GM23248 (cell line): Measurements from ENCODE around the gene MGAT5. TPM values are rescaled to one million over a fixed set of nuclear protein-coding genes. Genes with fewer than 3 reads are reported as not detected.

Experiments used
- DNase-seq: peaks from one replicate; pipeline ENCODE4 v3.0.0-alpha.2; 2015
- H2AFZ ChIP-seq: fragments of 200-600 bp; sonication (generic); 2 replicates; pipeline ENCODE4 v1.6.1; 2016; ENCODE audit warnings: antibody characterized with exemption
- H3F3A ChIP-seq: fragments of 200-600 bp; sonication (generic); 2 replicates; pipeline ENCODE4 v1.6.1; 2016; ENCODE audit warnings: mild to moderate bottlenecking, antibody characterized with exemption, mixed run types; ENCODE audit not compliant: insufficient read depth
- H3K27ac ChIP-seq: fragments of 200-600 bp; sonication (generic); 2 replicates; pipeline ENCODE4 v1.5.1; 2016; ENCODE audit warnings: mild to moderate bottlenecking
- H3K27me3 ChIP-seq: fragments of 200-600 bp; sonication (generic); replicated peaks from 2 replicates; pipeline ENCODE4 v1.6.1; 2016; ENCODE audit warnings: mild to moderate bottlenecking; ENCODE audit not compliant: insufficient read depth
- H3K36me3 ChIP-seq: fragments of 200-600 bp; sonication (generic); 2 replicates; pipeline ENCODE4 v1.6.1; 2016; ENCODE audit warnings: low read depth, mild to moderate bottlenecking
- H3K4me1 ChIP-seq: fragments of 200-600 bp; sonication (generic); 2 replicates; pipeline ENCODE4 v1.6.1; 2016; ENCODE audit warnings: mild to moderate bottlenecking; ENCODE audit not compliant: insufficient read depth
- H3K4me2 ChIP-seq: fragments of 200-600 bp; sonication (generic); one replicate; pipeline ENCODE4 v1.6.1; 2016; ENCODE audit warnings: mild to moderate bottlenecking; ENCODE audit not compliant: unreplicated experiment
- H3K4me3 ChIP-seq: fragments of 200-600 bp; sonication (generic); 2 replicates; pipeline ENCODE4 v1.5.1; 2016; ENCODE audit warnings: mild to moderate bottlenecking
- H3K79me2 ChIP-seq: fragments of 200-600 bp; sonication (generic); 2 replicates; pipeline ENCODE4 v1.6.1; 2016; ENCODE audit warnings: mild to moderate bottlenecking; ENCODE audit not compliant: insufficient read depth
- H3K9ac ChIP-seq: fragments of 200-600 bp; sonication (generic); 2 replicates; pipeline ENCODE4 v1.6.1; 2016; ENCODE audit warnings: mild to moderate bottlenecking
- H3K9me2 ChIP-seq: fragments of 200-600 bp; sonication (generic); 2 replicates; pipeline ENCODE4 v1.6.1; 2016; ENCODE audit warnings: mixed run types, mild to moderate bottlenecking, moderate library complexity; ENCODE audit not compliant: insufficient read depth
- H3K9me3 ChIP-seq: fragments of 200-600 bp; sonication (generic); one replicate; pipeline ENCODE4 v1.6.1; 2017; ENCODE audit warnings: low read depth
- H4K20me1 ChIP-seq: fragments of 200-600 bp; sonication (generic); 2 replicates; pipeline ENCODE4 v1.6.0; 2016; ENCODE audit not compliant: insufficient read depth
- EZH2 ChIP-seq: fragments of 200-600 bp; sonication (generic); IDR thresholded peaks from 2 replicates; pipeline ENCODE4 v1.6.1; 2018; ENCODE audit warnings: antibody characterized with exemption, mild to moderate bottlenecking; ENCODE audit not compliant: insufficient read depth, poor library complexity, severe bottlenecking
- EZH2phosphoT487 ChIP-seq: fragments of 200-600 bp; sonication (generic); IDR thresholded peaks from 2 replicates; pipeline ENCODE4 v1.6.1; 2018; ENCODE audit warnings: antibody characterized with exemption, moderate library complexity, mild to moderate bottlenecking, low read depth; ENCODE audit not compliant: insufficient read depth
- whole genome bisulfite sequencing, 2 experiments: methylation state at CpG; one replicate each; pipeline ENCODE4 v1.1.6; 2015 to 2017; ENCODE audit warnings: low lambda C conversion rate in 2 of 2, low coverage in 1 of 2; ENCODE audit errors: missing lambda C conversion rate in 2 of 2; 5-methylcytosine and 5-hydroxymethylcytosine counted together
- in situ Hi-C: fragments of 300-500 bp; cut with MboI; formaldehyde crosslinking; loops from 2 replicates; pipeline ENCODE4 v1.15.0; 2020
- polyA plus RNA-seq: library from polyadenylated mRNA; unstranded; fragments of >200 nt; fragmentation: Nextera tagmentation; extraction: Ambion mirVana; gene quantifications from 2 replicates; pipeline ENCODE4 v1.2.1, GENCODE V29; 2016
- total RNA-seq: library from RNA; depleted of rRNA; stranded (reverse); fragments of >200 nt; shearing (Covaris generic); gene quantifications from 2 replicates; pipeline ENCODE4 v1.2.3, GENCODE V29; 2014

Gene MGAT5
- total and polyA plus RNA-seq, 2 experiments from 2014 or later, result 1.8 to 15.9 TPM

GRCh38 chr2:134435505-134435904, 181.6 kb downstream of the MGAT5 start:
- Histone ChIP-seq H2AFZ (no peak overlapping the region), H4K20me1 (no peaks in the 10 kb centered on the region), H3K9me3 (no peaks in the 10 kb centered on the region), H3K9ac (no peak overlapping the region), H3K27ac (no peak overlapping the region), H3K9me2 (no peaks in the 10 kb centered on the region), H3F3A (no peaks in the 10 kb centered on the region), H3K4me1 (peaks cover 9% of the 10 kb centered on the region), H3K4me2 (no peak overlapping the region), H3K27me3 (no peaks in the 10 kb centered on the region), H3K36me3 (no peaks in the 10 kb centered on the region), H3K4me3 (no peak overlapping the region), H3K79me2 (no peaks in the 10 kb centered on the region)
- TF ChIP-seq EZH2phosphoT487, result no peak
- no peak for TF ChIP-seq EZH2
- no peak for DNase-seq
- in situ Hi-C loops, result no loop called here
- WGBS, 2 experiments, result 94 to 96% methylated on average over 4 of the region's 4 CpGs

- H3K4me3 ChIP-seq, result no peak overlapping the region
- no peaks in the 10 kb centered on the region for H3K36me3 ChIP-seq
- no peaks in the 10 kb centered on the region for H3K79me2 ChIP-seq
- no peaks in the 10 kb centered on the region for H3F3A ChIP-seq
- no peaks in the 10 kb centered on the region for H4K20me1 ChIP-seq
- H3K4me1 ChIP-seq, result peaks cover 9% of the 10 kb centered on the region
- DNase-seq, result no peak
- no peaks in the 10 kb centered on the region for H3K9me3 ChIP-seq
- H3K27ac ChIP-seq, result no peak overlapping the region
- in situ Hi-C loops, result no loop called here
- no peak overlapping the region for H2AFZ ChIP-seq
- TF ChIP-seq EZH2phosphoT487, result no peak
- no peak for TF ChIP-seq EZH2
- no peak overlapping the region for H3K9ac ChIP-seq
- no peaks in the 10 kb centered on the region for H3K27me3 ChIP-seq
- H3K9me2 ChIP-seq, result no peaks in the 10 kb centered on the region
- H3K4me2 ChIP-seq, result no peak overlapping the region
Measured at GRCh38 chr2:134435936-134436335, 182.1 kb downstream of the MGAT5 start.

GRCh38 chr2:134436706-134437105, 182.8 kb downstream of the MGAT5 start:
- TF ChIP-seq EZH2phosphoT487 (no peak), EZH2 (no peak)
- H3K4me1 ChIP-seq, result peaks cover 9% of the 10 kb centered on the region
- in situ Hi-C loops, result no loop called here
- no peaks in the 10 kb centered on the region for H3K9me3 ChIP-seq
- H3K79me2 ChIP-seq, result no peaks in the 10 kb centered on the region
- no peak for DNase-seq
- H3K4me3 ChIP-seq, result no peak overlapping the region
- WGBS, 2 experiments, result 94 to 96% methylated on average over 7 of the region's 7 CpGs
- no peaks in the 10 kb centered on the region for H3F3A ChIP-seq
- no peak overlapping the region for H2AFZ ChIP-seq
- H4K20me1 ChIP-seq, result no peaks in the 10 kb centered on the region
- no peak overlapping the region for H3K9ac ChIP-seq
- H3K4me2 ChIP-seq, result no peak overlapping the region
- H3K27me3 ChIP-seq, result no peaks in the 10 kb centered on the region
- H3K9me2 ChIP-seq, result no peaks in the 10 kb centered on the region
- H3K27ac ChIP-seq, result no peak overlapping the region
- H3K36me3 ChIP-seq, result no peaks in the 10 kb centered on the region

GRCh38 chr2:134438371-134438770, 184.5 kb downstream of the MGAT5 start:
- Histone ChIP-seq H3K9me3 (no peaks in the 10 kb centered on the region), H3K27me3 (no peaks in the 10 kb centered on the region), H3F3A (no peaks in the 10 kb centered on the region), H3K36me3 (no peaks in the 10 kb centered on the region), H3K27ac (no peak overlapping the region), H3K4me2 (no peak overlapping the region), H3K4me3 (no peak overlapping the region), H3K9me2 (no peaks in the 10 kb centered on the region), H3K4me1 (no peaks in the 10 kb centered on the region), H2AFZ (no peak overlapping the region), H3K9ac (no peak overlapping the region), H4K20me1 (no peaks in the 10 kb centered on the region), H3K79me2 (no peaks in the 10 kb centered on the region)
- no peak for DNase-seq
- TF ChIP-seq EZH2 (no peak), EZH2phosphoT487 (no peak)
- WGBS, 2 experiments, result 94 to 96% methylated on average over 3 of the region's 3 CpGs
- in situ Hi-C loops, result no loop called here

DNA sequence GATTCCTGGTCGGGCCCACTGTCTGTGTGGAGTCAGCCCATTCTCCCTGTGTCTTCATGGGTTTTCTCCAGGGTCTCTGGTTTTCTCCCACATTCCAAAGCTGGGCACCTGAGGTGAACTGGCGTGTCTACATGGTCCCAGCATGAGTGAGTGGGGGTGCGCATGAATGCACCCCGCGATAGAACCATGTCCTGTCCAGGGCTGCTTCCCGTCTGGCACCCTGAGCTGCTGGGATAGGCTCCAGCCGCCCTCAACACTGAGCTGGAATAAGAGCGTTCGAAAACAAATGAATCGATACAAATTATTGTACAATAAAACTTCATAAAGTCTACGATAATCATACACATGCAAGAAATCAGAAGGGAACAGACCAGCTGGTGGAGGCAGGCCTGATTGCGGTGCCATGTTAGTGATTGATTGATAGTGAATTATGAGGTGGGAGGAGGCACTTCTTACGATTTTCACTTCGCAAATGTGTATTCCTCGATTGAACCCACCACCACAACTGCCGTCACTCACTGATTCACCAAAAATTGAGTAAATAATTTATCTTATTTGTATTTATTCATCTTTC, 186.6 kb downstream of the MGAT5 start:
- Histone ChIP-seq H3K27me3 (no peaks in the 10 kb centered on the region), H3K79me2 (no peaks in the 10 kb centered on the region), H3K4me2 (no peak overlapping the region), H3K4me3 (no peak overlapping the region), H3F3A (no peaks in the 10 kb centered on the region), H3K36me3 (no peaks in the 10 kb centered on the region), H3K9ac (no peak overlapping the region), H3K27ac (no peak overlapping the region), H2AFZ (no peak overlapping the region), H3K9me3 (no peaks in the 10 kb centered on the region), H3K9me2 (no peaks in the 10 kb centered on the region), H4K20me1 (no peaks in the 10 kb centered on the region), H3K4me1 (no peaks in the 10 kb centered on the region)
- WGBS, 2 experiments, result 95 to 96% methylated on average over 16 of the region's 16 CpGs
- DNase-seq, result no peak
- in situ Hi-C loops, result no loop called here
- TF ChIP-seq EZH2phosphoT487, result no peak
- TF ChIP-seq EZH2, result no peak
